ENCODE data around the gene BGLAP. TPM values are rescaled to one million over a fixed set of nuclear protein-coding genes. Genes with fewer than 3 reads are reported as not detected.

Gene BGLAP
- total and polyA plus RNA-seq, 2 of the 13 experiments (the other 11 are each of a cell fraction or from before 2014, with no cell fraction given), result 0.62 to 1.6 TPM

GRCh38 chr1:156281693-156282478 lies 39.9 kb downstream of the BGLAP start (continued):
- TF ChIP-seq ZNF224 (CRISPR knock-in tag; IDR thresholded peaks at IDR 0.05), result peak; percentile 65; the same call in 1 of the 2 replicates

DNA sequence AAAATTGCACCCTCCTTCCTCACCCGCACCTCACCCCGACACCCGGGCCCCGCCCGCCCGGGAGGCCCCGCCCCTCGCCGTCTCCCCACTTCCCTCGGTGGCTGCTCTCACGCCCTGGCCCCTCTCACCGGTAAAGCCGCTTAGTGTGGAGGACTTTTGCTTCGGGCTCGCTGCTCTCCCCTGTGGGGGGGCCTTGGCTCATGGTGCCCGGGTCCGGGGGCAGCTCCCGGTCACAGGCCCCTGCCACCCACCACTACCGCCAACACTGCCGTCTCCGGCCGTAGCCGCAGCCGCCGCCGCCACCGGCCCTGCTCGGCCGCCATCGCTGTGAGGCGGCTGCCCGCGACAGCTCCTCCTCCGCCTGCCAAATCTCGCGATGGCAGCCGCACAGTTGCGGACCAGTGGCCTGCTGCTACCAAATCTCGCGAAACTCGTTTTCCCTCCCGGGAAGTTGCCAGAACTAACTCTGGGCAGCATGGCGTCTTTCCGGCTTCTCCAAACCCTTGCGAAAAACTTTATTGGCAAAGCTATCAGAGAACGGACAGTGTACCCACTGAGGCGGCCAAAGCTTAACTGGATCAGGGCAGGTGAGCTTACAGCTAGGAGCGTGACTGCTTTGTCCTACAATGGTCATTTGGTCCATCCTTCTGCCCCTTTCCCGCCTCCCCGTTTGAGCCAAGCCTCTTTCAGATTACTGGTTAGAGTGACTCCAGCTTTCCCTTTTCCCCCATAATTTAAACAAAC lies 40.7 kb downstream of the BGLAP start, which contains the start of gene SMG5:
SMG5 (minus strand) TSS at position 347 of the 744 bp plus-strand sequence; CDS start at position 202, 145 bp downstream.
- peaks cover 33% of the 10 kb centered on the region for H3K4me1 ChIP-seq (ENCODE audit: insufficient read depth, low read length)
- peak within 1 kb of the TSS; percentile 88 for H3K4me2 ChIP-seq (ENCODE audit: low read depth, low read length)
- ChIA-PET POLR2A (interaction anchor here (0.8 to 7.1 kb wide), 22 partner anchors 11 to 229 kb away, joined by 3 to 115 read pairs (median 5); partner anchors contain the start of genes CCT3, GLMP, LAMTOR2 and PAQR6), CTCF (ENCODE audit: low intra/inter-chr PET ratio, low total read pairs) (no interaction called here)
- FAIRE-seq, result peak; percentile 88
- in situ Hi-C loops (cut with HindIII; ENCODE audit: extremely low pct_ligation_motif_present, low pct_unique_long_range_greater_than_20kb) (no loop called here), intact Hi-C loops (cut with micrococcal nuclease; ENCODE audit: unreplicated experiment) (no loop called here)
- no peaks in the 10 kb centered on the region; a peak in 1 of 5 replicates for H3K27me3 ChIP-seq (ENCODE audit: control insufficient read depth in 1 of 2, insufficient read depth in 2 of 2, low read length in 2 of 2)
- peak within 1 kb of the TSS; percentile 77 for H2AFZ ChIP-seq (ENCODE audit: low read length)
- H3K9ac ChIP-seq (ENCODE audit: insufficient read depth, low read depth, low read length), result peak within 1 kb of the TSS; percentile 96
- no TSS peak for BruUV-seq (replicated peaks)
- peak; percentile 93 for ATAC-seq
- peaks cover 50% of the 10 kb centered on the region for H3K79me2 ChIP-seq (ENCODE audit: insufficient read depth, low read length)
- peak; percentile 97 for DNase-seq (ENCODE audit: low spot score)
- H3K4me3 ChIP-seq (replicated peaks in 1 of 3; ENCODE audit: insufficient read depth in 1 of 3, low read depth in 2 of 3, low read length in 3 of 3), result peak within 1 kb of the TSS; percentile 71 to 95 (median 87)
- H3K9me3 ChIP-seq (ENCODE audit: low read length), result no peaks in the 10 kb centered on the region
- H4K20me1 ChIP-seq (ENCODE audit: insufficient read depth, low read length), result peaks cover 14% of the 10 kb centered on the region
- 1% methylated on average over 16 of the region's 50 CpGs for WGBS (ENCODE audit: low lambda C conversion rate)
- H3K36me3 ChIP-seq (replicated peaks in 1 of 2; ENCODE audit: control insufficient read depth in 1 of 2, insufficient read depth in 2 of 2, low read length in 2 of 2), result peaks cover 9 to 30% of the 10 kb centered on the region in 2 experiments
- peak within 1 kb of the TSS; percentile 78 for H3K27ac ChIP-seq (ENCODE audit: extremely low read length, insufficient read depth, low read length)
- TF ChIP-seq, protein P1, sequence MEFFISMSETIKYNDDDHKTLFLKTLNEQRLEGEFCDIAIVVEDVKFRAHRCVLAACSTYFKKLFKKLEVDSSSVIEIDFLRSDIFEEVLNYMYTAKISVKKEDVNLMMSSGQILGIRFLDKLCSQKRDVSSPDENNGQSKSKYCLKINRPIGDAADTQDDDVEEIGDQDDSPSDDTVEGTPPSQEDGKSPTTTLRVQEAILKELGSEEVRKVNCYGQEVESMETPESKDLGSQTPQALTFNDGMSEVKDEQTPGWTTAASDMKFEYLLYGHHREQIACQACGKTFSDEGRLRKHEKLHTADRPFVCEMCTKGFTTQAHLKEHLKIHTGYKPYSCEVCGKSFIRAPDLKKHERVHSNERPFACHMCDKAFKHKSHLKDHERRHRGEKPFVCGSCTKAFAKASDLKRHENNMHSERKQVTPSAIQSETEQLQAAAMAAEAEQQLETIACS (CRISPR knock-in tag; IDR thresholded peaks at IDR 0.05), result no peak
- TF ChIP-seq, protein P2, sequence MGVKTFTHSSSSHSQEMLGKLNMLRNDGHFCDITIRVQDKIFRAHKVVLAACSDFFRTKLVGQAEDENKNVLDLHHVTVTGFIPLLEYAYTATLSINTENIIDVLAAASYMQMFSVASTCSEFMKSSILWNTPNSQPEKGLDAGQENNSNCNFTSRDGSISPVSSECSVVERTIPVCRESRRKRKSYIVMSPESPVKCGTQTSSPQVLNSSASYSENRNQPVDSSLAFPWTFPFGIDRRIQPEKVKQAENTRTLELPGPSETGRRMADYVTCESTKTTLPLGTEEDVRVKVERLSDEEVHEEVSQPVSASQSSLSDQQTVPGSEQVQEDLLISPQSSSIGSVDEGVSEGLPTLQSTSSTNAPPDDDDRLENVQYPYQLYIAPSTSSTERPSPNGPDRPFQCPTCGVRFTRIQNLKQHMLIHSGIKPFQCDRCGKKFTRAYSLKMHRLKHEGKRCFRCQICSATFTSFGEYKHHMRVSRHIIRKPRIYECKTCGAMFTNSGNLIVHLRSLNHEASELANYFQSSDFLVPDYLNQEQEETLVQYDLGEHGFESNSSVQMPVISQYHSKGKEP (CRISPR knock-in tag; IDR thresholded peaks at IDR 0.05), result no peak; the same call in 1 of the 2 replicates
- peak; percentile 74; the same call in 1 of the 2 replicates for TF ChIP-seq RFXANK (CRISPR knock-in tag; IDR thresholded peaks at IDR 0.05)
- TF ChIP-seq ZNF362 (CRISPR knock-in tag; IDR thresholded peaks at IDR 0.05; ENCODE audit: borderline replicate concordance), result no peak
- no peak for TF ChIP-seq HOXD1 (CRISPR knock-in tag; IDR thresholded peaks at IDR 0.05)
- no peak for TF ChIP-seq RNF2 (conservative IDR thresholded peaks at IDR 0.05; ENCODE audit: low read depth)
- TF ChIP-seq, protein P3, sequence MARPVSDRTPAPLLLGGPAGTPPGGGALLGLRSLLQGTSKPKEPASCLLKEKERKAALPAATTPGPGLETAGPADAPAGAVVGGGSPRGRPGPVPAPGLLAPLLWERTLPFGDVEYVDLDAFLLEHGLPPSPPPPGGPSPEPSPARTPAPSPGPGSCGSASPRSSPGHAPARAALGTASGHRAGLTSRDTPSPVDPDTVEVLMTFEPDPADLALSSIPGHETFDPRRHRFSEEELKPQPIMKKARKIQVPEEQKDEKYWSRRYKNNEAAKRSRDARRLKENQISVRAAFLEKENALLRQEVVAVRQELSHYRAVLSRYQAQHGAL (CRISPR knock-in tag; IDR thresholded peaks at IDR 0.05; ENCODE audit: not compliant biosample characterization), result no peak
- TF ChIP-seq ZNF333 (CRISPR knock-in tag; IDR thresholded peaks at IDR 0.05; ENCODE audit: borderline replicate concordance), result 0 out of 2 replicates have a peak, but pooled peaks have one; percentile 60
- TF ChIP-seq PTBP1 (IDR thresholded peaks at IDR 0.05; ENCODE audit: low read depth, low read length, poor library complexity, severe bottlenecking), result no peak
- TF ChIP-seq KAT8 (CRISPR knock-in tag; IDR thresholded peaks at IDR 0.05), result peak; percentile 98
- no peak for TF ChIP-seq ZNF30 (CRISPR knock-in tag; IDR thresholded peaks at IDR 0.05)
- 0 out of 2 replicates have a peak, but pooled peaks have one; percentile 68 for TF ChIP-seq ZNF790 (CRISPR knock-in tag; IDR thresholded peaks at IDR 0.05; ENCODE audit: borderline replicate concordance)

Data from HepG2 (cell line).